ENCODE measurements around the gene FOXQ1. TPM values are rescaled to one million over a fixed set of nuclear protein-coding genes. Genes with fewer than 3 reads are reported as not detected.

Gene FOXQ1
- total RNA-seq, 1 donor from 2014 or later, result 3.4 TPM

- no peak for TF ChIP-seq CTCF (IDR thresholded peaks at IDR 0.05; ENCODE audit: insufficient read depth, low read length, severe bottlenecking)
- H3K27me3 ChIP-seq (ENCODE audit: control insufficient read depth, insufficient read depth, low read length), result no peaks in the 10 kb centered on the region
- DNase-seq (ENCODE audit: low read depth), result peak; percentile 96
- peak; percentile 89 for FAIRE-seq
- H3K4me3 ChIP-seq (ENCODE audit: low read depth, low read length), result no peak overlapping the region
- no peaks in the 10 kb centered on the region for H3K36me3 ChIP-seq (ENCODE audit: control insufficient read depth, insufficient read depth, low read length)
These were observed 23.6 kb downstream of the FOXQ1 start for GRCh38 chr6:1335367-1336037.

- DNase-seq (ENCODE audit: low read depth) (peak; percentile 84), FAIRE-seq (peak; percentile 95)
- Histone ChIP-seq H3K36me3 (ENCODE audit: control insufficient read depth, insufficient read depth, low read length) (no peaks in the 10 kb centered on the region), H3K4me3 (ENCODE audit: low read depth, low read length) (no peak overlapping the region), H3K27me3 (ENCODE audit: control insufficient read depth, insufficient read depth, low read length) (no peaks in the 10 kb centered on the region)
- TF ChIP-seq CTCF (IDR thresholded peaks at IDR 0.05; ENCODE audit: insufficient read depth, low read length, severe bottlenecking), result peak; percentile 81
These were observed 24.4 kb downstream of the FOXQ1 start for GRCh38 chr6:1336246-1336843.

GRCh38 chr6:1337791-1338190 is 25.9 kb downstream of the FOXQ1 start:
- FAIRE-seq (no peak), DNase-seq (ENCODE audit: low read depth) (no peak)
- Histone ChIP-seq H3K27me3 (ENCODE audit: control insufficient read depth, insufficient read depth, low read length) (no peaks in the 10 kb centered on the region), H3K4me3 (ENCODE audit: low read depth, low read length) (no peak overlapping the region), H3K36me3 (ENCODE audit: control insufficient read depth, insufficient read depth, low read length) (no peaks in the 10 kb centered on the region)
- no peak for TF ChIP-seq CTCF (IDR thresholded peaks at IDR 0.05; ENCODE audit: insufficient read depth, low read length, severe bottlenecking)

- Histone ChIP-seq H3K27me3 (ENCODE audit: control insufficient read depth, insufficient read depth, low read length) (no peaks in the 10 kb centered on the region), H3K36me3 (ENCODE audit: control insufficient read depth, insufficient read depth, low read length) (no peaks in the 10 kb centered on the region), H3K4me3 (ENCODE audit: low read depth, low read length) (no peak overlapping the region)
- no peak for FAIRE-seq
- TF ChIP-seq CTCF (IDR thresholded peaks at IDR 0.05; ENCODE audit: insufficient read depth, low read length, severe bottlenecking), result no peak
- DNase-seq (ENCODE audit: low read depth), result no peak
These were observed 34.2 kb downstream of the FOXQ1 start for GRCh38 chr6:1346101-1346500.

- H3K27me3 ChIP-seq (ENCODE audit: control insufficient read depth, insufficient read depth, low read length), result no peaks in the 10 kb centered on the region
- no peaks in the 10 kb centered on the region for H3K36me3 ChIP-seq (ENCODE audit: control insufficient read depth, insufficient read depth, low read length)
- no peak overlapping the region for H3K4me3 ChIP-seq (ENCODE audit: low read depth, low read length)
- peak; percentile 35 for DNase-seq (ENCODE audit: low read depth)
- FAIRE-seq, result no peak
- no peak for TF ChIP-seq CTCF (IDR thresholded peaks at IDR 0.05; ENCODE audit: insufficient read depth, low read length, severe bottlenecking)
These were observed 34.7 kb downstream of the FOXQ1 start for GRCh38 chr6:1346558-1347091.
